Activated CD4-positive, alpha-beta T cell treated with anti-CD3 and anti-CD28 coated beads for 1 hour (primary cell): ENCODE measurements around the gene OR5AS1.
"Not testable (repeated sequence)": the region's sequence is repeated elsewhere in the genome, so short reads cannot be mapped to it uniquely, and the experiment has no call there.

Source experiments
- DNase-seq: peaks from one replicate; pipeline ENCODE4 v3.0.0-alpha.2; 2020

Gene OR5AS1

DNA sequence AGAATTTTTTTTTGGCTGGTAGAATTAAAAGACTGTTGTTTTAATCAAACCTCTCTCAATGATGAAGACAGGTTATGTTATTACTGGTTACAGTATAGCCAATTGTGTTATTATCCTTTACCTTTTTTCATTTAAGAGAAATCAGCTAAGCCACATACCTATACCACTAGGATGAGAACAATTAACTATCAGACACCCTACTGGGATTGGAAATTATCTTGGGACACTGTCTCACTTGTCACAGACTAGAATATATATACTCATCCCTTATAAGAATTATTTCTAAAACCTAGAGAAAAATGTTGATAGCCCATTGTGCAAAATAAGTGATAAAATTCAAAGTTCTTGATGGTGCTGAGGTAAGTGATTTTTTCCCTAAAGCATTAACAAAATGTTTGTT is at the start of gene OR5AS1:
Gene OR5AS1 (plus strand): TSS at position 301 of the 400 bp plus-strand sequence. CDS start 2,765 bp downstream, outside the sequence.
- no peak for DNase-seq

DNA sequence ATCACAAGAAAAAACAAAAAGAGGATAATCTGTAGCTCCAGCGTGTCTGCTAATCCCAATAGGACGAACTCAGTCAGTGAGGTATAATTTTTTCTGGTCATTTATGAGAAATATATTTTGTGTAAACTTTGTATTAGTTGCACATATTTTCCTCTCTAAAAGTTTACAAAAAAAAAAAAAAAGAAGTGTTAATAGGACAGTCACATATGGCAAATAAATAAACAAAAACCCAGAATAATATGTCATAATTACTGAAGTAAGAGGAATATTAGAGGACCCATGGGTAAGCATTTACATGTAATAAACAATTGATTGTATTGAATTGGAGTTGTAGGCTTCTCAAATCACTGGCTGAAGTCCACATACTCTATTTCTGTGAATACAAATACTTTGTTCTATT is 32.9 kb upstream of the OR5AS1 start, which contains the start of gene OR5F1:
Gene OR5F1 (minus strand): TSS at position 101 of the 400 bp plus-strand sequence. CDS start 0 bp downstream, at position 101.
- no peak for DNase-seq

DNA sequence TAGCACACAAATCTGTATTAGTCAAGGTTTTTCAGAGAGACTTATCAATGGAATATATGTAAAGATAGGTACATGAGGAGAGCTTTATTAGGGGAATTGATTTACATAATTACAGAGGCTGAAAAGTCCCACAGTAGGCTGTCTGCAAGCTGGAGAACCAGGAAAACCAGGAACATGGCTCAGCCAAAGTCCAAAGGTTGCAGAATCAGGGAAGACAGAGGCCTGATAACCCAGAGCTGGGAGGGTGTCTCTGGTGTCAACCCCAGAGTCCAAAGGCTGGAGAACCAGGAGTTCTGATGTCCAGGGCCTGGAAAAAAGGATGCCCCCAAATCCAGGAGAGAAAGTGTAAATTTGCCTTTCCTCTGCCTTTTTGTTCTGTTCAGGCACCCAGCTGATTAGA is 16.7 kb upstream of the OR5AS1 start:
- no peak for DNase-seq

DNA sequence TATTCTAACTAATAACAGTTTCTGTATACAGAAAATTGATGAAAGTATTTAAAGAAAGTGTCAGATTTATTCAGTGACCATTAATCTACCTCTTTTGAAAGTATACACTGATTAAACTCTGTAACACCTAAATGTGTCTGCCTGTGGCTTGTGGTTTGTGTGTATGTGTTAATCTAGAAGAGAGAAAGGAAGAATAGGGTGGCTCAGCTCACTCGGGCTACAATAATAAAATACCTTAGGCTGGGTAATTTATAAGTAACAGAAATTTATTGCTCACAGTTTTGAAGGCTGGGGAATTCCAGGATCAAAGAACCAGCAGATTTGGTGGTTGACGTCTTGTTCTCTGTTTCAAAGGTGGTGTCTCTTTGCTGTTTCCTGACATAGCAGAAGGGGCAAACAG is 13.6 kb upstream of the OR5AS1 start:
- DNase-seq = no peak

DNA sequence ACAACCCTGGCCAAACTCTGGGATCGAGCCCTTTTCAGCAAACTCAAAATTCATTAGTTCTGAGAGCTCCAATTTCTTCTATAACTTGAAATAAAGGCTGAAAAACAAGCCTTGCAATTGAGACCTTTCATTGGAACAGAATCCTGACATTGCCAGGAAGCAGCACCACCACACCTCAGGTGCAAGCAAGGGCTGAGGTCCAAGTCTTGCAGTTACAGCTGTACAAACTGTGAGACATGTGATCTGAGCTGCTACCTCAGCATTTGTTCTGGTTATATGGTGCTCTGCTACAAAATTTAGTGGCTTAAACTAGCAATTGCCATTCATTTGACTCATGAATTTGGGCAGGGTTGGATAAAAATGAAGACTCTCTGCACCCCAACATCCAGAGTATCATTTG is 18.1 kb downstream of the OR5AS1 start:
- DNase-seq = no peak

DNA sequence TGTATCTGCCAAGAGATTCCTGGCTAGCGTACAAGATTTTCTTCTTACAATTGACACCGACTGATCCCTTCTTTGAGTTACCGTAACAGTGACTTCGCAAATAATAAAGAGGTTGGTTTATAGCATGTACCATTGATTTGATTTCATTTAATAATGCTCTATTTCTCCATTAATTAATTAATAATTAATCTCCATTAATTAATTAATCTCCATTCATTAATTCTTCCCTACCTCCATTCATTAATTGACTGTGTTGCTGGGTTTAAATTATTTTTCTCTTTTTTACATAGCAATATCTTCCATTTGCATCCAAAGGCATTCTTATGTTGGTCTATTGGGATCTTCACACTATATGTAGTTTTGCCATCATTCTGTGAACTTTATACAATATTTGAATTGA is 21.0 kb downstream of the OR5AS1 start:
- DNase-seq = no peak

DNA sequence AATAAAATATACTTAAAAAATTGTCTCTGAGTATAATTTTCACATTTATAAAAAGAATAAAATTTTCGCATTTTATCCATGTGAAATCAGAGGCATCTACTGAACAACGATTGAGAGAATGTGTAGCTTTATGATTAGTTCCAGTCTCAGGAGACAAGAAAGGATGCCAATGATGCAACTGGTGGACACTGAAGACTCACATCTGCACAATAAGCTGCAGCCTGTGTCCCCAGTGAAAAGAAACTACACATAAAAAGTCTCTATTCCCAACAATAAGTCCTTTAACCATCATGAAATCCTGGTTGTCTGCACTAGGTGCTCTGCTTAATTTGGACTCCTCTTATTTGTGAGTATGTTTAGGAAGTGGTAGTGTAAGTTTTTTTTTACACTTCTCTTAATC is 22.0 kb downstream of the OR5AS1 start:
- no peak for DNase-seq

DNA sequence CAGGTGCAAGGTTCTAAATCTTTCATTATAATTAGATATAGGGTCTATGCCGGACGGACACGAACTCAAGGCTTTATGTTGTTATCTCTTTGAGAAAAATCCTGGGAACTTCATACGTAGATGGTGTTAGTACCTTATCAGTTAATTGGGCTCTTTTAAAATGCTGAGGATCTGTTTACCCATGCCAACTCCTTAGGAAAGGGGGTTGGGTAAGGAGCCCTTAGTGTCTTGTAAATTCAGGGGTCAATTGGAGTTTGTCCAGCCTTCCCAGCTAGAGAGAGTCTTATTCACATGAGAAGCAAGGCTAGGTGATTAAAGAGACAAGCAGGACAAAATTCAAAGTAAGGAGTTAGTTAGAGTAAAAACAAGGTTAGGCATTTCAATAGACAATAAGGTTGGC is 28.9 kb downstream of the OR5AS1 start:
- not testable (repeated sequence) for DNase-seq

DNA sequence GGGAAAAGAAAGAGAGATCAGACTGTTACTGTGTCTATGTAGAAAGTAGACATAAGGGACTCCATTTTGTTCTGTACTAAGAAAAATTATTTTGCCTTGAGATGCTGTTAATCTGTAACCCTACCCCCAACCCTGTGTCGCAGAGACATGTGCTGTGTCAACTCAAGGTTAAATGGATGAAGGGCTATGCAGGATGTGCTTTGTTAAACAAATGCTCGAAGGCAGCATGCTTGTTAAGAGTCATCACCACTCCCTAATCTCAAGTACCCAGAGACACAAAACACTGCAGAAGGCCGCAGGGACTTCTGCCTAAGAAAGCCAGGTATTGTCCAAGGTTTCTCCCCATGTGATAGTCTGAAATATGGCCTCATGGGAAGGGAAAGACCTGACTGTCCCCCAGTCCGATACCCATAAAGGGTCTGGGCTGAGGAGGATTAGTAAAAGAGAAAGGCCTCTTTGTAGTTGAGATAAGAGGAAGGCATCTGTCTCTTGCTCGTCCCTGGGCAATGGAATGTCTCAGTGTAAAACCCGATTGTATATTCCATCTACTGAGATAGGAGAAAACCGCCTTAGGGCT is 30.3 kb downstream of the OR5AS1 start:
- DNase-seq = not testable (repeated sequence)

DNA sequence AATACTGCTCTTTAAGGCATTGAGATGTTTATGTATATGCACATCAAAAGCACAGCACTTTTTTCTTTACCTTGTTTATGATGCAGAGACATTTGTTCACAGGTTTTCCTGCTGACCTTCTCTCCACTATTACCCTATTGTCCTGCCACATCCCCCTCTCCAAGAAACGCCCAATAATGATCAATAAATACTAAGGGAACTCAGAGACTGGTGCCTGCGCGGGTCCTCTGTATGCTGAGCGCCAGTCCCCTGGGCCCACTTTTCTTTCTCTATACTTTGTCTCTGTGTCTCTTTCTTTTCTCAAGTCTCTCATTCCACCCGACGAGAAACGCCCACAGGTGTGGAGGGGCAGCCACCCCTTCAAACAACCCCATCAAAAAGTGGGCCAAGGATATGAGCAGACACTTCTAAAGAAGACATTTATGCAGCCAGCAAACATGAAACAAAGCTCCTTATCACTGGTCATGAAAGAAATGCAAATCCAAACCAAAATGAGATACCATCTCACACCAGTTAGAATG is 30.9 kb downstream of the OR5AS1 start:
- not testable (repeated sequence) for DNase-seq

DNA sequence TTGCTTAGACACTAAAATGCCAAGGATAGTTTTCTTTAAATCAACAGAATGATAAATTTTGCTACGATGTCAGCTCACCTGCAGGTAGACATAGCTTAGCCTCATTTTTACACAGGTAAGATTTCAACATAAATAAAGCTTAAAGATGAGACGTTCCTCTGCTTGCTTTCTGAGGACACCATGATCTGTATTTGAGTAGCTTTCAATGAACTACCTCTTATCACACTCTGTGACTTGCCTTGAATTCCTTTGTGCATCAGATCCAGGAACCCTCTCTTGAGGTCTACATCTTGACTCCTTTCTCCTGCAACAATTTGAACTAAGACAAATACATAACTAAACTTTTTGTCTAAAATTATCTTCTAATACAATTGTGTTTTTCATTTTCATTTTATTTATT is 39.5 kb downstream of the OR5AS1 start:
- no peak for DNase-seq
